Keratinocyte (primary cell): ENCODE data around the gene AKAP6.

Experiments
- EZH2 ChIP-seq: IDR thresholded peaks from one replicate; pipeline ENCODE4 v1.6.1; 2012; ENCODE audit warnings: inconsistent platforms, mild to moderate bottlenecking, low read length, moderate library complexity
- TF ChIP-seq, protein P1 (sequence below), 3 experiments: IDR thresholded peaks in 1 of 3; conservative IDR thresholded peaks in 1 of 3; optimal IDR thresholded peaks in 1 of 3; 2 replicates in 2 of 3; 3 replicates in 1 of 3; pipeline versions ENCODE3 to v1.5.1; 2011; ENCODE audit warnings: low read length in 3 of 3, mild to moderate bottlenecking in 3 of 3, moderate library complexity in 2 of 3, control low read depth in 1 of 3, inconsistent platforms in 1 of 3; ENCODE audit not compliant: insufficient read depth in 2 of 3; ENCODE audit errors: extremely low read depth in 1 of 3

DNA sequence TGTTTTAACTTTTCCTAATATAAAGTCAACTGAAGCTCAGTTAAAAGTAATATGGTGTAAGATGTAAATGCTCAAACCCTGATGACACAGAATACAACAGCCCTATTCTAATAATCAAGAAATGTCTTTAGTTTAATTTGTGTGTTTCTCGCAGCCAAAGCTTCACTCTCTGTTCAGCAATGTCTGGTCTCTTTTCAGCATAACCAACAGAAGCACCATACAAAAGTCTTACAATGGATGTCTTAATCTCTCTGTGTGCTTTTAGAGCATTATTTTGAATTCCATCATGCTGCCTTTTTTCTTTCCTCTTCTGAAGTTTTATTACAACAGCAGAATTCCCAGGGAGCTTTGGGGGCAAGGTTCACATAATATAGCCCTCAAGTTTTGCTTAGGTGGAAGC lies 399.4 kb downstream of the AKAP6 start:
- TF ChIP-seq, protein P1, sequence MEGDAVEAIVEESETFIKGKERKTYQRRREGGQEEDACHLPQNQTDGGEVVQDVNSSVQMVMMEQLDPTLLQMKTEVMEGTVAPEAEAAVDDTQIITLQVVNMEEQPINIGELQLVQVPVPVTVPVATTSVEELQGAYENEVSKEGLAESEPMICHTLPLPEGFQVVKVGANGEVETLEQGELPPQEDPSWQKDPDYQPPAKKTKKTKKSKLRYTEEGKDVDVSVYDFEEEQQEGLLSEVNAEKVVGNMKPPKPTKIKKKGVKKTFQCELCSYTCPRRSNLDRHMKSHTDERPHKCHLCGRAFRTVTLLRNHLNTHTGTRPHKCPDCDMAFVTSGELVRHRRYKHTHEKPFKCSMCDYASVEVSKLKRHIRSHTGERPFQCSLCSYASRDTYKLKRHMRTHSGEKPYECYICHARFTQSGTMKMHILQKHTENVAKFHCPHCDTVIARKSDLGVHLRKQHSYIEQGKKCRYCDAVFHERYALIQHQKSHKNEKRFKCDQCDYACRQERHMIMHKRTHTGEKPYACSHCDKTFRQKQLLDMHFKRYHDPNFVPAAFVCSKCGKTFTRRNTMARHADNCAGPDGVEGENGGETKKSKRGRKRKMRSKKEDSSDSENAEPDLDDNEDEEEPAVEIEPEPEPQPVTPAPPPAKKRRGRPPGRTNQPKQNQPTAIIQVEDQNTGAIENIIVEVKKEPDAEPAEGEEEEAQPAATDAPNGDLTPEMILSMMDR (optimal IDR thresholded peaks at IDR 0.05 in 1 of 3, IDR thresholded peaks at IDR 0.05 in 1 of 3, conservative IDR thresholded peaks at IDR 0.05 in 1 of 3; ENCODE audit: extremely low read depth in 1 of 3, insufficient read depth in 2 of 3, low read length in 3 of 3) = no peak
- no peak for TF ChIP-seq EZH2
